ENCODE measurements around the gene DRP2. TPM values are rescaled to one million over a fixed set of nuclear protein-coding genes. Genes with fewer than 3 reads are reported as not detected.
A peak's percentile ranks its signal among the peaks of the same experiment; 100 is the strongest.

Gene DRP2
- total and polyA plus RNA-seq, 2 of the 13 experiments (the other 11 are each of a cell fraction or from before 2014, with no cell fraction given) = 0.04 to 0.07 TPM

- Histone ChIP-seq H3K9me3 (ENCODE audit: low read length) (no peaks in the 10 kb centered on the region), H3K27ac (ENCODE audit: extremely low read length, insufficient read depth, low read length) (no peak overlapping the region), H3K4me2 (ENCODE audit: low read depth, low read length) (no peak overlapping the region), H3K27me3 (ENCODE audit: control insufficient read depth in 1 of 2, insufficient read depth in 2 of 2, low read length in 2 of 2) (no peaks in the 10 kb centered on the region), H3K79me2 (ENCODE audit: insufficient read depth, low read length) (no peaks in the 10 kb centered on the region), H3K9ac (ENCODE audit: insufficient read depth, low read depth, low read length) (no peak overlapping the region), H4K20me1 (ENCODE audit: insufficient read depth, low read length) (no peaks in the 10 kb centered on the region), H2AFZ (ENCODE audit: low read length) (no peak overlapping the region), H3K4me3 (replicated peaks in 1 of 3; ENCODE audit: insufficient read depth in 1 of 3, low read depth in 2 of 3, low read length in 3 of 3) (no peak overlapping the region), H3K36me3 (replicated peaks in 1 of 2; ENCODE audit: control insufficient read depth in 1 of 2, insufficient read depth in 2 of 2, low read length in 2 of 2) (no peaks in the 10 kb centered on the region), H3K4me1 (ENCODE audit: insufficient read depth, low read length) (no peaks in the 10 kb centered on the region)
- DNase-seq (ENCODE audit: low spot score) (no peak), ATAC-seq (no peak), FAIRE-seq (no peak)
- BruUV-seq (replicated peaks) = no TSS peak
- TF ChIP-seq ZKSCAN1 (IDR thresholded peaks at IDR 0.05; ENCODE audit: low read length) (no peak), NFKB2 (CRISPR knock-in tag; IDR thresholded peaks at IDR 0.05; ENCODE audit: borderline replicate concordance) (no peak), ZNF589 (CRISPR knock-in tag; conservative IDR thresholded peaks at IDR 0.05) (no peak), ARNTL (CRISPR knock-in tag; IDR thresholded peaks at IDR 0.05) (no peak), HHEX (CRISPR knock-in tag; IDR thresholded peaks at IDR 0.05) (no peak)
- TF ChIP-seq, protein P1, sequence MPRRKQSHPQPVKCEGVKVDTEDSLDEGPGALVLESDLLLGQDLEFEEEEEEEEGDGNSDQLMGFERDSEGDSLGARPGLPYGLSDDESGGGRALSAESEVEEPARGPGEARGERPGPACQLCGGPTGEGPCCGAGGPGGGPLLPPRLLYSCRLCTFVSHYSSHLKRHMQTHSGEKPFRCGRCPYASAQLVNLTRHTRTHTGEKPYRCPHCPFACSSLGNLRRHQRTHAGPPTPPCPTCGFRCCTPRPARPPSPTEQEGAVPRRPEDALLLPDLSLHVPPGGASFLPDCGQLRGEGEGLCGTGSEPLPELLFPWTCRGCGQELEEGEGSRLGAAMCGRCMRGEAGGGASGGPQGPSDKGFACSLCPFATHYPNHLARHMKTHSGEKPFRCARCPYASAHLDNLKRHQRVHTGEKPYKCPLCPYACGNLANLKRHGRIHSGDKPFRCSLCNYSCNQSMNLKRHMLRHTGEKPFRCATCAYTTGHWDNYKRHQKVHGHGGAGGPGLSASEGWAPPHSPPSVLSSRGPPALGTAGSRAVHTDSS (CRISPR knock-in tag; conservative IDR thresholded peaks at IDR 0.05) = no peak
- WGBS (ENCODE audit: low lambda C conversion rate) = 0% methylated on average over 2 of the region's 2 CpGs
- in situ Hi-C loops (cut with HindIII; ENCODE audit: extremely low pct_ligation_motif_present, low pct_unique_long_range_greater_than_20kb) = no loop called here
- ChIA-PET CTCF (ENCODE audit: low intra/inter-chr PET ratio, low total read pairs) (no interaction called here), POLR2A (no interaction called here)
- intact Hi-C loops (cut with micrococcal nuclease; ENCODE audit: unreplicated experiment) = no loop called here
Observed at GRCh38 chrX:101203761-101204351, 15.7 kb upstream of the DRP2 start.

- Histone ChIP-seq H3K36me3 (replicated peaks in 1 of 2; ENCODE audit: control insufficient read depth in 1 of 2, insufficient read depth in 2 of 2, low read length in 2 of 2) (no peaks in the 10 kb centered on the region), H3K27me3 (ENCODE audit: control insufficient read depth in 1 of 2, insufficient read depth in 2 of 2, low read length in 2 of 2) (no peaks in the 10 kb centered on the region), H3K79me2 (ENCODE audit: insufficient read depth, low read length) (no peaks in the 10 kb centered on the region), H4K20me1 (ENCODE audit: insufficient read depth, low read length) (no peaks in the 10 kb centered on the region), H3K4me2 (ENCODE audit: low read depth, low read length) (no peak overlapping the region), H3K9ac (ENCODE audit: insufficient read depth, low read depth, low read length) (no peak overlapping the region), H3K27ac (ENCODE audit: extremely low read length, insufficient read depth, low read length) (no peak overlapping the region), H3K9me3 (ENCODE audit: low read length) (no peaks in the 10 kb centered on the region), H2AFZ (ENCODE audit: low read length) (no peak overlapping the region), H3K4me1 (ENCODE audit: insufficient read depth, low read length) (no peaks in the 10 kb centered on the region), H3K4me3 (replicated peaks in 1 of 3; ENCODE audit: insufficient read depth in 1 of 3, low read depth in 2 of 3, low read length in 3 of 3) (no peak overlapping the region)
- WGBS (ENCODE audit: low lambda C conversion rate) = 0% methylated on average over 3 of the region's 3 CpGs
- ATAC-seq (peak; percentile 81), FAIRE-seq (peak; percentile 74), DNase-seq (ENCODE audit: low spot score) (peak; percentile 16)
- ChIA-PET CTCF (ENCODE audit: low intra/inter-chr PET ratio, low total read pairs) (interaction anchor here (0.6 to 1.1 kb wide), 2 partner anchors 311 to 312 kb away, joined by 3 to 4 read pairs; no protein-coding TSS in a partner anchor), POLR2A (no interaction called here)
- TF ChIP-seq RAD21 (CRISPR knock-in tag; IDR thresholded peaks at IDR 0.05) (0 out of 2 replicates have a peak, but pooled peaks have one; percentile 25), ZNF747 (CRISPR knock-in tag; IDR thresholded peaks at IDR 0.05; ENCODE audit: borderline replicate concordance) (no peak), STAG1 (CRISPR knock-in tag; IDR thresholded peaks at IDR 0.05) (peak; percentile 67), ZUFSP (CRISPR knock-in tag; IDR thresholded peaks at IDR 0.05; ENCODE audit: borderline replicate concordance) (no peak), ZNF296 (CRISPR knock-in tag; conservative IDR thresholded peaks at IDR 0.05) (no peak), ZNF224 (CRISPR knock-in tag; IDR thresholded peaks at IDR 0.05) (no peak)
- TF ChIP-seq, protein P2, sequence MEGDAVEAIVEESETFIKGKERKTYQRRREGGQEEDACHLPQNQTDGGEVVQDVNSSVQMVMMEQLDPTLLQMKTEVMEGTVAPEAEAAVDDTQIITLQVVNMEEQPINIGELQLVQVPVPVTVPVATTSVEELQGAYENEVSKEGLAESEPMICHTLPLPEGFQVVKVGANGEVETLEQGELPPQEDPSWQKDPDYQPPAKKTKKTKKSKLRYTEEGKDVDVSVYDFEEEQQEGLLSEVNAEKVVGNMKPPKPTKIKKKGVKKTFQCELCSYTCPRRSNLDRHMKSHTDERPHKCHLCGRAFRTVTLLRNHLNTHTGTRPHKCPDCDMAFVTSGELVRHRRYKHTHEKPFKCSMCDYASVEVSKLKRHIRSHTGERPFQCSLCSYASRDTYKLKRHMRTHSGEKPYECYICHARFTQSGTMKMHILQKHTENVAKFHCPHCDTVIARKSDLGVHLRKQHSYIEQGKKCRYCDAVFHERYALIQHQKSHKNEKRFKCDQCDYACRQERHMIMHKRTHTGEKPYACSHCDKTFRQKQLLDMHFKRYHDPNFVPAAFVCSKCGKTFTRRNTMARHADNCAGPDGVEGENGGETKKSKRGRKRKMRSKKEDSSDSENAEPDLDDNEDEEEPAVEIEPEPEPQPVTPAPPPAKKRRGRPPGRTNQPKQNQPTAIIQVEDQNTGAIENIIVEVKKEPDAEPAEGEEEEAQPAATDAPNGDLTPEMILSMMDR (CRISPR knock-in tag; IDR thresholded peaks at IDR 0.05) = peak; percentile 49
- in situ Hi-C loops (cut with HindIII; ENCODE audit: extremely low pct_ligation_motif_present, low pct_unique_long_range_greater_than_20kb) (no loop called here), intact Hi-C loops (cut with micrococcal nuclease; ENCODE audit: unreplicated experiment) (loop anchor here (1.0 kb wide), 1 partner anchor 311 kb away; no protein-coding TSS in a partner anchor)
- BruUV-seq (replicated peaks) = no TSS peak
Observed at GRCh38 chrX:101206471-101206870, 13.1 kb upstream of the DRP2 start.
